Activated T-helper 1 cell treated with anti-CD3 and anti-CD28 coated beads, Interleukin-2, amount 50 U/mL, for 16 hours (primary cell): ENCODE measurements around the gene MEGF11.

Experiments used
- DNase-seq, 2 donors: peaks; one replicate each; pipeline ENCODE4 v3.0.0-alpha.2; 2020; ENCODE audit warnings: low read depth in 1 of 2, low spot score in 1 of 2

Gene MEGF11

DNA sequence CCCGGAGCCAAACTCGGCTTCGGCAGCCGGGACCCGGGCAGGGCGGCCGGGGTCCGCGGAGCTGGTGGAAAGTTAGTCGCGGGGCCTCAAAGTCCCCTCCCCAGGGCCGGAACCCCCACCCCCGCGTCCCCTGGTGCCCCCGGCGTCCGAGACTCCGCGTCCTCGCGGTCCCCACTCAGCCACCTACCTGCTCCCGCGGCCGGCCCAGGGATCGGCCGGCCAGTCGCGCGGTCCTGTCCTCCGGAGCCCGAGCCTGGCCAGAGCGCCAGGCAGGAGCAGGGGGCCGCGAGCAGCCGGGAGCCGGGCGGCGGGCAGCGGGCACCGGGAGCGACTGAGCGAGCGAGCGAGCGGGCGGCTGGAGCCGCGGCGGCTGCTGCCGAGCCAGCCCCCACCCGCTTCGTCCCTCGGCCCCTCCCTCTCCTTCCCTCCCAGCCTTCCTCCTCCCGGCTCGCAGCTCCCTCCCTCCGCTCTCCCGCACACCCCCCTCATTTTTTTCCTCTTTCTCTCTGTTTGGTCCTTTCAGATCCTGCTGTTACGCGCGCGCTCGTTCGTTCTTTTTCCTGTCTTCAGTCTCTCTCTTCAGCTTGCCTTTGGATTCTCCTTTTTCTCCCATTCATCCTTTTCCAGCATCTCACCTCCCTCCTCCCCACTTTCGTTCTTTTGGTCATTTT lies at the start of gene MEGF11:
Gene MEGF11, minus strand, starts transcription at position 333 of the 671 bp plus-strand sequence. CDS start 125,347 bp downstream, outside the sequence.
- no peak for DNase-seq

- DNase-seq = no peak
Observed at GRCh38 chr15:66302489-66303278, 49.1 kb upstream of the MEGF11 start.

DNA sequence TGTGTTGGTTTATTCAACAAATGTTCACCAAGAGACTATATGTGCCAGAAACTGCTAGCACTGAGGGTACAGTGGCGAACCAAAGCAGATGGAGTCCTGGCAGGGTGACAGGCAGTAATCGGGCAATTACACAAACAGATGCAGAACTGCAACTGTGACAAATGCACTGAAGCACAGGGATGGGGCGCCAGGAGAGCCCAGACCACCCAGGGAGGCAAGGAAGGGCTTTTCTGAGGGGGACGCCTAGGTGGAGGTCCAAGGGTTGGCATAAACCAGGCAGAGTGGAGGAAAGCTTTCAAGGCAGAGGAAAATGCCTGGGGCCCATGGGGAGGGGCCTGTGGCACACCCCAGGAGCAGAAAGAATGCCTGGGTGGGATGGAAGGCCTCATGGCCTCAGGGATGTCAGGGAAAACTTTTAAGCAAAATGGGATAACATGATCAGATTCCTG lies 45.3 kb upstream of the MEGF11 start:
- DNase-seq = no peak

- DNase-seq = no peak
Observed at GRCh38 chr15:66296186-66296585, 42.6 kb upstream of the MEGF11 start.

DNA sequence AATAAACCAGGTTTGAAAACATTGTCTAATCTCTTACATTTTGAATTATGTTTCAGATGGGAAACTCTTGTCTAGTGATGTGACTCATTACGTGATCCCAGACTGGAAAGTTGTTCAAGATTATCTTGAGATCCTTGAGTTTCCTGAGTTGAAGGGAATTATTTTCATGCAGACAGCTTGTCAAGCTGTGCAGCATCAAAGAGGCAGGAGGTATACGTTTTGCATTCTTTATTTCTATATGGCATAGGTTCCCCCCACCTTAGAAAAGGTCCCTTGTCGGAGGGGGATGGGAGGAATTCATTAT lies 41.3 kb upstream of the MEGF11 start:
- no peak for DNase-seq

DNA sequence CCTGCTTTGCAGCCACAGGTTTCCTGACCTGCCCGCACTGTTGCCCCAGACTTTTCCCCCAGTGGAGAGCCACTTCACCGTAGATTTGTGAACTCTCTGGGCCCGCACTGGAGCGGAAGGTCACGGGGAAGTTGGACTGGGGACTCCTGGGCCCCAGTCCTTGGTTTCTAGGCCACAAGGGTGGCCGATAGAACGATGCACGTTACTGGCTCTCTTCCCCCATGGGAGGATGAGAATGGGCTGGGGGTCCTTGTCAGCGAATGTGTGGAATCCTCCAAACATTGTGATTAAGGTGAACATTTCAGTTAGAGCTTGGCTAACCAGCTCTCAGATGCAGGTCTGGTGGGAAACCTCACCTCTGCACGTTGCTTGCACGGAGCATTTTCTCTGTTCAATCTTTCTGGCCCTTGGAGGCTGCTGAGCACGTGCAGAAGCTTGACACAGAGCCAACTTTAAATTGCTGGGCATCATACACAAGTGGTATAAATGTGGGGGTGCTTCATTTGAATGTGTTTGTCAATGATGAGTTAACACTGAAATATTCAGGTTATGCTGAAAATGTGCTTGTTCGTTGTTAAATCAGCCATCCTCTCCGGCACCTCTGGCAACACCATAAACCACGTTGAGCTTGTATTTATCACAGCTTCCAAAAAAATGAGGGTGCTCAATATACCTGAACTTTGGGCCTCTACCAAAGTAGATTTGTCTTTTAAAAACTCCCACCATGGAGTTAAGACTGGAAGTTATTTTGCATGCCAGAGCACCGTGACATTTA lies 40.8 kb upstream of the MEGF11 start:
- peak in 1 of 2 donors; percentile 38 for DNase-seq

GRCh38 chr15:66293419-66294156 lies 40.0 kb upstream of the MEGF11 start, which contains the start of gene DIS3L:
Gene DIS3L, plus strand, starts transcription at chr15:66293568. Its CDS starts 29 bp downstream, at chr15:66293597.
- DNase-seq = peak; percentile 22 to 44

GRCh38 chr15:66292571-66293418 lies 39.2 kb upstream of the MEGF11 start:
- DNase-seq = no peak

DNA sequence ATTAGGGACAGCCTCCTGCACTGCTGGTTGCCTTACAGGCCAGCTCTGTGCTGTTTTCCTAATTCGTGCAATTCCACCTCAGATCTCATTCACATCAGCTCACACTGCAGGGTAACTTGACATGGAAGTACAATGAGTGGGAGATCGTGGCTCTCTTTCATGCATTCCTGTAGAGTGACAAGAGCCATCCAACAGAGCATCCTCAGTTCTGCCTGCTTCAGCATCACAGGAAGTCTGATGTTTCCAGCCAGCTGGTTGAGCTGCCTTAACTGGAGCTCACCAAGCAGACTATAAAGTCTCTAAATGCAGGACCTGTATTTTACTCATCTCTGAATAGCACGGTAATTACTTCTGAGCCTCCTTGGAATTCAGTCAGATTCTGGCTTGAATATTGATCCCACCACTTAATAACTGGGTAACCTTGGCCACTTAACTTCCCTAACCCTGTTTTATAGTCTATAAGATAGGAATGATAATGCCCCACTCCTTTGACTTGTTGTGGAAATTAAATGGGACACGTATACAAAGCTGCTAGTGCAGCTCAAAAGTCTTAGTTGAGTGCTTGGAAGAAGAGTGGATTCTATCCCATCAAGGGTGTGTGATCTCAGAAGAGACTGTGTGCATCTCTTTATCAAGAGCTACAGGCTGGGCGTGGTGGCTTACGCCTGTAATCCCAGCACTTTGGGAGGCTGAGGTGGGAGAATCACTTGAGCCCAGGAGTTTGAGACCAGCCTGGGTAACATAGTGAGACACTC lies 38.4 kb upstream of the MEGF11 start:
- DNase-seq = no peak

- no peak for DNase-seq
Observed at GRCh38 chr15:66290518-66290917, 37.0 kb upstream of the MEGF11 start.

GRCh38 chr15:66290007-66290406 lies 36.5 kb upstream of the MEGF11 start:
- no peak for DNase-seq

DNA sequence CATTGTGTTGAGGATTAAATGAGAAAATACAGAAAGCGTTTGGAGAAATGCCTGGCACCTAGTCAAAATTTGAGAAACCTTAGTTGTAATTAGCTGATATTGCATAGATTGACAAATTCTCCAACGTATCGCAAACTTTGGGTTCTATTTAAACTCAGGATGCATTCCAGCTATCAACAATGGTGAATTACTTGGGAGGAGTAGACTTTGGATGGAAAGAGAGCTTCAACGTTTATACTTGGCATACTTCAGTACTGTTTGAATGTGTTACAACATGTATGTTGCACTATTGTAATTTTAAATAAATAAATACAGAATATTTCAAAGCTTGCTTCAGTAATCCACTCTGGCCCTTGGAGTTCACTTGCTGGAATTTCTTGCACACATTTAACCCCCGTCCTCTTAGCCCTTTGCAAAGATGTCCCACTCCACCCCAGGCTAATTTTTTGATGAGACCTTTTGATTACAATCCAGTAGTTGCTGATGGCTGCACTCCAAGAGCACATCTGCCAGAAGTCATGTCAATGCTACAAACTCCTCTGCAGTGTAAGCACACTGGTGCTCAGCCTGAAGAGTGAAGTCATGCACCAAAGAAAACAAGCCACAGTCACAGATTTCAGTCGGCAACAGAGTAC lies 35.1 kb upstream of the MEGF11 start:
- DNase-seq = no peak

- DNase-seq = no peak
Observed at GRCh38 chr15:66288093-66288492, 34.5 kb upstream of the MEGF11 start.

GRCh38 chr15:66287461-66288057 lies 34.0 kb upstream of the MEGF11 start:
- no peak for DNase-seq

- no peak for DNase-seq
Observed at GRCh38 chr15:66285533-66286280, 32.2 kb upstream of the MEGF11 start.

DNA sequence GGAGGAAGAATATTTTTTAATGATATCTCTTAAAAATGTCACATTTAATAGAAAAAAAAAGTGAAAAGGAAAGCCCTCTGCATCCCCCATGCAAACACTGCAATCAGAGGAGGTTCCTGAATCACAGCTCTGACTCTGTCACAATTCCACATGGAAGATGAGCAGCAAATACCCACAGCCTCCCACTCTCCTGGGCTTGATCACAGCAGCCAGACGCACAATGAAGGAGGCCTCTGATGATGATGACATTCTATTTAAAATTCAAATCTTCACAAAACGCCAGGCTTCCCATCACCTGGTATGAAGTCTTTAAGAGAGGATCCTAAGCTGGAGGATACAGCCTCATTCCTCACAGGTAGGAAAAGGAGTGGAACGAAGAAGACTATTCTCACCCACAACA lies 30.7 kb upstream of the MEGF11 start:
- no peak for DNase-seq

DNA sequence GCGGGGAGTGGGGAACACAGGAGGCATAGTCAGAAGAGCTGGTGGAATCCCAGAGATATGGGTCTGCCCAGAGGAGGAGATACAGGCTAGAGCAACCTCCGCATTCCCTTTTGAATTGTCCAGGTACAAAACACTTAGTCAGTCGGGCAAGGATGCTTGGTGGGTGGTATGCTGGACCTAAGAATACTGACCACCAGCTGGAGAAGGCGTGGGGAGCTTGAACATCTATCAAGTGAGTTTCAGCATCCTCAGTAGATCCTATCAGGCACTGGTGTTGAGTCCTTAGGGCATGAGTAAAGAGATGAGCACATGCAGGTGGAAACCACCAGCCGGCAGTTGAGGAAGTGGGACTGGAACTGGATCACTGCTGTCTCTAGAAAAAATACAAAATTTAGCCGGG lies 25.1 kb upstream of the MEGF11 start:
- DNase-seq = no peak

- no peak for DNase-seq
Observed at GRCh38 chr15:66278056-66278455, 24.5 kb upstream of the MEGF11 start.
